WTC11 (cell line): ENCODE results near the gene SAMSN1.

Source experiments
- ATF3 ChIP-seq: sonication (generic); formaldehyde crosslinking; conservative IDR thresholded peaks from 2 replicates; pipeline ENCODE4 v1.8.1; 2022; ENCODE audit warnings: mild to moderate bottlenecking, missing genetic modification reagents
- CBFB ChIP-seq: sonication (generic); formaldehyde crosslinking; IDR thresholded peaks from 2 replicates; pipeline ENCODE4 v1.8.1; 2022; ENCODE audit warnings: mild to moderate bottlenecking, low read depth, missing genetic modification reagents
- CTCF ChIP-seq: fragments of 200-600 bp; IDR thresholded peaks from 2 replicates; pipeline ENCODE4 v1.8.0; 2022; ENCODE audit warnings: antibody characterized with exemption
- FOXP1 ChIP-seq: sonication (generic); formaldehyde crosslinking; IDR thresholded peaks from 2 replicates; pipeline ENCODE4 v1.8.0; 2022; ENCODE audit warnings: missing genetic modification reagents, mild to moderate bottlenecking, moderate library complexity, borderline replicate concordance
- JUN ChIP-seq: sonication (generic); formaldehyde crosslinking; IDR thresholded peaks from 2 replicates; pipeline ENCODE4 v1.8.0; 2023; ENCODE audit warnings: mild to moderate bottlenecking, missing genetic modification reagents
- NFYB ChIP-seq: sonication (generic); formaldehyde crosslinking; conservative IDR thresholded peaks from 2 replicates; pipeline ENCODE4 v1.8.0; 2022; ENCODE audit warnings: low read depth, missing genetic modification reagents
- NR2C2 ChIP-seq: sonication (generic); formaldehyde crosslinking; IDR thresholded peaks from 2 replicates; pipeline ENCODE4 v1.8.0; 2022; ENCODE audit warnings: mild to moderate bottlenecking, missing genetic modification reagents
- NR3C1 ChIP-seq: sonication (generic); formaldehyde crosslinking; conservative IDR thresholded peaks from 2 replicates; pipeline ENCODE4 v1.8.1; 2023; ENCODE audit warnings: low read depth, mild to moderate bottlenecking, missing genetic modification reagents
- RELA ChIP-seq: sonication (generic); formaldehyde crosslinking; IDR thresholded peaks from 2 replicates; pipeline ENCODE4 v1.8.1; 2022; ENCODE audit warnings: missing genetic modification reagents, mild to moderate bottlenecking, borderline replicate concordance
- SP1 ChIP-seq: sonication (generic); formaldehyde crosslinking; conservative IDR thresholded peaks from 2 replicates; pipeline ENCODE4 v1.8.1; 2022; ENCODE audit warnings: missing genetic modification reagents
- USF1 ChIP-seq: sonication (generic); formaldehyde crosslinking; IDR thresholded peaks from 2 replicates; pipeline ENCODE4 v1.8.0; 2022; ENCODE audit warnings: mild to moderate bottlenecking, missing genetic modification reagents
- USF2 ChIP-seq: sonication (generic); formaldehyde crosslinking; IDR thresholded peaks from 2 replicates; pipeline ENCODE4 v1.8.1; 2023; ENCODE audit warnings: mild to moderate bottlenecking, missing genetic modification reagents, moderate library complexity
- ZBTB43 ChIP-seq: sonication (generic); formaldehyde crosslinking; IDR thresholded peaks from 2 replicates; pipeline ENCODE4 v1.8.1; 2023; ENCODE audit warnings: mild to moderate bottlenecking, missing genetic modification reagents

- TF ChIP-seq CTCF (no peak), SP1 (no peak), FOXP1 (CRISPR knock-in tag) (no peak), ZBTB43 (no peak), NFYB (no peak), USF1 (CRISPR knock-in tag) (no peak), NR2C2 (CRISPR knock-in tag) (no peak), CBFB (CRISPR knock-in tag) (no peak), RELA (CRISPR knock-in tag) (no peak), NR3C1 (CRISPR knock-in tag) (no peak), ATF3 (CRISPR knock-in tag) (no peak), JUN (CRISPR knock-in tag) (no peak), USF2 (CRISPR knock-in tag) (no peak)
These were observed 69.0 kb downstream of the SAMSN1 start for GRCh38 chr21:14477133-14477532.
